GM18520 (cell line): ENCODE data around the gene LINC00305.

Experiments used
- ATAC-seq: cut with Tn5 transposase; IDR thresholded peaks from one replicate; pipeline ENCODE4 v1.9.1; 2021; ENCODE audit not compliant: unreplicated experiment

The LINC00305 gene

DNA sequence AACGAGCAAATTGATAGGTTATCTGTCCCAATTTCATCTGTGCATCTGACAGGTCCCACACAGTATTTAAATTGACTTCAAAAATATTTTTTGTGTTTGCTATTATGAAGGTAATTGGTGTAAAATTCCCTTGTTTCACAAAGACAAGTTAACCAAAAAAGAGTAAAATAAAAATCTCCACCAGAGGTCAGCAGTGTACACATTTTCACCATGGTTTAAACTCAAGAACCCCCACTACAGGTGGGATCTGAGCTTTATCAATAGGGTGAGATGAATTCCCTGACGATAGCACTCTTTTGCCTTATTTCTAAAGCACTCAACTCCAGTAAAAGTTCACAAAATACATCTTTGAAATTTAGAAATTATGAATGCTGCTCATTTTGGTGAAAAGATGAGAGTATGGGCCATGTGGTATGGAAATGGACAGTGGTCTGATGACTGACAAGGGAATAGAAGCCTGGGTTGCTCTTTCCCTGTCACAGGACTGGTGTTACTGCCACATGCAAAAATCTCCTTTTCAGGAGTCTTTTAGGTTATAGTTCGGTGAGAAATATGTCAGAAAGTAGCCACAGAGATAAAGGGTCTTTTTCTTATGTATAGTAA, 111.0 kb downstream of the LINC00305 start:
- no peak for ATAC-seq

DNA sequence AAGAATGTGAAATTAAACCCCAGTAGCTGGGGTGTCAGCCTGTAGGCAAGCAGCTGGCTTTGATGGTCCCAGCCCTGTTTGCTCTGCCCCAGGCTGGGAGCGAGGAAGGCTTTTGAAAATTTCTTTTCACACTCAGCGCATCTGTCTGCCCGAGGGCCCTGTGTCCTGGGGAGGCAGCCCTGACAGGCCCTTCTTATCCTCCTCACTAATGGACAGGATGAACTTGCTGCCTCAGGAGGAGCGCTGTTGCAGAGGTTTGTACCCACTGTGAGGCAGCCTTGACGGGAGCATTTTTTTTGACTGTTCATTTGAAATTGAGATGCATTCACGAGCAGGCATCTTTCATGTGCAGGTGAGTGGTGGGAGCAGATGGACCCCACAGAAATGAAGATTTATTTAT, 116.6 kb downstream of the LINC00305 start:
- no peak for ATAC-seq

GRCh38 chr18:64031411-64031810, 117.5 kb downstream of the LINC00305 start:
- ATAC-seq = no peak
